ENCODE data around the gene TAGLN2.

TAGLN2 gene

GRCh38 chr1:159928491-159929050, 3.3 kb upstream of the TAGLN2 start:
- Histone ChIP-seq H3K36me3 (replicated peaks) (no peaks in the 10 kb centered on the region; the same call in 1 of the 2 replicates), H3K27me3 (ENCODE audit: low read depth) (no peaks in the 10 kb centered on the region), H3K4me1 (peaks cover 7% of the 10 kb centered on the region), H3K4me3 (no peak overlapping the region), H3K9me3 (no peaks in the 10 kb centered on the region)
- in situ Hi-C loops (cut with MboI; ENCODE audit: low sequenced_read_pairs): loop anchor here (25.0 kb wide), 2 partner anchors 309 to 434 kb away; partner anchors contain the start of gene NHLH1
- DNase-seq (ENCODE audit: low spot score in 2 of 2): no peak

DNA sequence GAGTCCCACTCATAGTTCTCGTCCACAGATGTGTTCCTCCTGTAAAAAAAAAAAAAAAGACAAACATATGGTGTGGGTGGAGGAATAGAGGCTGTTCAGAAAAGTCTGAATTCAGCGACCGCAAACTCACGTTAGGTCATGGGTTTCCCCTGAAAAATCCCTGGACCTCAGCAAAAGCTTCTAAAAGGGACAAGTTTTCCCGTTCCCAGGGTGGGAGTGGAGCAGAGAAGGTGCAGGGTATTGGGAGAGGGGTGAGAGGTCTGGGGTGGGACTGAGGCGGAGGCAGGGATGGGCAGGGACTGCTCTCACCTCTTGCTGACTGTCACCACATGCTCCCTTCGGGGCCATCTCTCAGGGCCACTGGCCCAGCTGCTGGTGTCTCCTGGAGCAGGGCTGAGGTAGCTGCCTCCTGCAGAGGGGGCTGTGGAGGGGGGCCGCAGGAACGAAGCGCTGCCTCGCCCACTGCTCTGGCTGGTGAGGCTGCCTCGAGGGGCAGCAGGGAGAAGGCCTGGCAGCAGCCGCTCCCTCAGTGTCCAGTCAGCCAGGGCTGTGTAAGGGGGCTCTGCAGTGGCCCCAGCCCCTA, 2.6 kb upstream of the TAGLN2 start:
- in situ Hi-C loops (cut with MboI; ENCODE audit: low sequenced_read_pairs): loop anchor here (25.0 kb wide), 2 partner anchors 309 to 434 kb away; partner anchors contain the start of gene NHLH1
- peaks cover 11% of the 10 kb centered on the region for H3K4me1 ChIP-seq
- no peak overlapping the region for H3K4me3 ChIP-seq
- H3K9me3 ChIP-seq: no peaks in the 10 kb centered on the region
- H3K27me3 ChIP-seq (ENCODE audit: low read depth): no peaks in the 10 kb centered on the region
- H3K36me3 ChIP-seq (replicated peaks): no peaks in the 10 kb centered on the region; the same call in 1 of the 2 replicates
- no peak for DNase-seq (ENCODE audit: low spot score in 2 of 2)

- no peaks in the 10 kb centered on the region; the same call in 1 of the 2 replicates for H3K36me3 ChIP-seq (replicated peaks)
- H3K4me3 ChIP-seq: no peak overlapping the region
- no peaks in the 10 kb centered on the region for H3K9me3 ChIP-seq
- peaks cover 14% of the 10 kb centered on the region for H3K4me1 ChIP-seq
- no peak for DNase-seq (ENCODE audit: low spot score in 2 of 2)
- H3K27me3 ChIP-seq (ENCODE audit: low read depth): no peaks in the 10 kb centered on the region
- in situ Hi-C loops (cut with MboI; ENCODE audit: low sequenced_read_pairs): loop anchor here (25.0 kb wide), 2 partner anchors 310 to 435 kb away; partner anchors contain the start of gene NHLH1
Measured at GRCh38 chr1:159927211-159927848, 2.0 kb upstream of the TAGLN2 start.

GRCh38 chr1:159925719-159926078, 392 bp upstream of the TAGLN2 start:
- H3K36me3 ChIP-seq (replicated peaks): no peaks in the 10 kb centered on the region; the same call in 1 of the 2 replicates
- no peaks in the 10 kb centered on the region for H3K9me3 ChIP-seq
- H3K4me3 ChIP-seq: peak overlapping the region; percentile 82
- no peak for DNase-seq (ENCODE audit: low spot score in 2 of 2)
- in situ Hi-C loops (cut with MboI; ENCODE audit: low sequenced_read_pairs): loop anchor here (25.0 kb wide), 2 partner anchors 312 to 437 kb away; partner anchors contain the start of gene NHLH1
- no peaks in the 10 kb centered on the region for H3K27me3 ChIP-seq (ENCODE audit: low read depth)
- peaks cover 14% of the 10 kb centered on the region for H3K4me1 ChIP-seq

- Histone ChIP-seq H3K4me1 (peaks cover 14% of the 10 kb centered on the region), H3K36me3 (replicated peaks) (peaks cover 14% of the 10 kb centered on the region), H3K4me3 (peak overlapping the region; percentile 82), H3K27me3 (ENCODE audit: low read depth) (no peaks in the 10 kb centered on the region), H3K9me3 (no peaks in the 10 kb centered on the region)
- in situ Hi-C loops (cut with MboI; ENCODE audit: low sequenced_read_pairs): no loop called here
- peak; percentile 19 to 79 for DNase-seq (ENCODE audit: low spot score in 2 of 2)
Measured at GRCh38 chr1:159924025-159924790, 1.1 kb downstream of the TAGLN2 start.

GRCh38 chr1:159923203-159924024, 1.9 kb downstream of the TAGLN2 start:
- in situ Hi-C loops (cut with MboI; ENCODE audit: low sequenced_read_pairs): no loop called here
- H3K36me3 ChIP-seq (replicated peaks): peaks cover 22% of the 10 kb centered on the region
- peak overlapping the region; percentile 82 for H3K4me3 ChIP-seq
- no peaks in the 10 kb centered on the region for H3K9me3 ChIP-seq
- H3K4me1 ChIP-seq: peaks cover 14% of the 10 kb centered on the region
- peak; percentile 71 to 92 for DNase-seq (ENCODE audit: low spot score in 2 of 2)
- no peaks in the 10 kb centered on the region for H3K27me3 ChIP-seq (ENCODE audit: low read depth)

- Histone ChIP-seq H3K36me3 (replicated peaks) (peaks cover 27% of the 10 kb centered on the region), H3K4me1 (peaks cover 14% of the 10 kb centered on the region), H3K4me3 (peak overlapping the region; percentile 82), H3K27me3 (ENCODE audit: low read depth) (no peaks in the 10 kb centered on the region), H3K9me3 (no peaks in the 10 kb centered on the region)
- DNase-seq (ENCODE audit: low spot score in 2 of 2): no peak
- in situ Hi-C loops (cut with MboI; ENCODE audit: low sequenced_read_pairs): no loop called here
Measured at GRCh38 chr1:159922511-159923202, 2.6 kb downstream of the TAGLN2 start.

GRCh38 chr1:159921700-159922504, 3.4 kb downstream of the TAGLN2 start:
- Histone ChIP-seq H3K36me3 (replicated peaks) (peaks cover 32% of the 10 kb centered on the region), H3K4me3 (no peak overlapping the region), H3K4me1 (peaks cover 15% of the 10 kb centered on the region), H3K9me3 (no peaks in the 10 kb centered on the region), H3K27me3 (ENCODE audit: low read depth) (no peaks in the 10 kb centered on the region)
- in situ Hi-C loops (cut with MboI; ENCODE audit: low sequenced_read_pairs): no loop called here
- DNase-seq (ENCODE audit: low spot score in 2 of 2): no peak

- Histone ChIP-seq H3K27me3 (ENCODE audit: low read depth) (no peaks in the 10 kb centered on the region), H3K4me3 (no peak overlapping the region), H3K36me3 (replicated peaks) (peaks cover 36% of the 10 kb centered on the region), H3K4me1 (peaks cover 22% of the 10 kb centered on the region), H3K9me3 (no peaks in the 10 kb centered on the region)
- in situ Hi-C loops (cut with MboI; ENCODE audit: low sequenced_read_pairs): no loop called here
- no peak for DNase-seq (ENCODE audit: low spot score in 2 of 2)
Measured at GRCh38 chr1:159921251-159921650, 4.1 kb downstream of the TAGLN2 start.

- H3K4me1 ChIP-seq: peaks cover 22% of the 10 kb centered on the region
- no peaks in the 10 kb centered on the region for H3K9me3 ChIP-seq
- H3K27me3 ChIP-seq (ENCODE audit: low read depth): no peaks in the 10 kb centered on the region
- H3K36me3 ChIP-seq (replicated peaks): peaks cover 36% of the 10 kb centered on the region
- DNase-seq (ENCODE audit: low spot score in 2 of 2): no peak
- in situ Hi-C loops (cut with MboI; ENCODE audit: low sequenced_read_pairs): no loop called here
- no peak overlapping the region for H3K4me3 ChIP-seq
Measured at GRCh38 chr1:159920651-159921050, 4.7 kb downstream of the TAGLN2 start.

- H3K4me1 ChIP-seq: peaks cover 21% of the 10 kb centered on the region
- H3K36me3 ChIP-seq (replicated peaks): peaks cover 36% of the 10 kb centered on the region
- in situ Hi-C loops (cut with MboI; ENCODE audit: low sequenced_read_pairs): no loop called here
- no peak overlapping the region for H3K4me3 ChIP-seq
- no peaks in the 10 kb centered on the region for H3K9me3 ChIP-seq
- no peak for DNase-seq (ENCODE audit: low spot score in 2 of 2)
- H3K27me3 ChIP-seq (ENCODE audit: low read depth): no peaks in the 10 kb centered on the region
Measured at GRCh38 chr1:159920202-159920601, 5.1 kb downstream of the TAGLN2 start.

GRCh38 chr1:159919236-159919865, 6.0 kb downstream of the TAGLN2 start:
- H3K9me3 ChIP-seq: no peaks in the 10 kb centered on the region
- peaks cover 21% of the 10 kb centered on the region for H3K4me1 ChIP-seq
- peaks cover 36% of the 10 kb centered on the region for H3K36me3 ChIP-seq (replicated peaks)
- H3K4me3 ChIP-seq: no peak overlapping the region
- DNase-seq (ENCODE audit: low spot score in 2 of 2): no peak
- H3K27me3 ChIP-seq (ENCODE audit: low read depth): no peaks in the 10 kb centered on the region
- in situ Hi-C loops (cut with MboI; ENCODE audit: low sequenced_read_pairs): no loop called here

All from HAP-1 (cell line).